WI38 (cell line): ENCODE data around the gene OR4N2.
"Not testable (repeated sequence)": the region's sequence is repeated elsewhere in the genome, so short reads cannot be mapped to it uniquely, and the experiment has no call there.

Experiments
- H3K4me3 ChIP-seq: 2 replicates; pipeline ENCODE4 v1.5.1; 2011; ENCODE audit warnings: low read depth, mild to moderate bottlenecking, control low read depth, low read length
- CTCF ChIP-seq: IDR thresholded peaks from 2 replicates; pipeline ENCODE4 v1.5.1; 2012; ENCODE audit warnings: low read depth, mild to moderate bottlenecking, control low read depth, low read length

OR4N2 gene

GRCh38 chr14:19838433-19838832 lies 34.9 kb downstream of the OR4N2 start:
- H3K4me3 ChIP-seq: no peak overlapping the region
- TF ChIP-seq CTCF: no peak

- TF ChIP-seq CTCF: no peak
- H3K4me3 ChIP-seq: no peak overlapping the region
Observed at GRCh38 chr14:19851365-19851764, 47.8 kb downstream of the OR4N2 start.

GRCh38 chr14:19866061-19866669 lies 62.6 kb downstream of the OR4N2 start:
- H3K4me3 ChIP-seq: not testable (repeated sequence)

- no peak for TF ChIP-seq CTCF
- no peak overlapping the region for H3K4me3 ChIP-seq
Observed at GRCh38 chr14:19873178-19873577, 69.6 kb downstream of the OR4N2 start.

GRCh38 chr14:19874842-19875241 lies 71.3 kb downstream of the OR4N2 start, which contains the start of gene OR4K2:
TSS of gene OR4K2 (plus strand) at chr14:19875142. CDS start at chr14:19876268, 1,126 bp downstream.
- H3K4me3 ChIP-seq: no peak within 1 kb of the TSS
- no peak for TF ChIP-seq CTCF

- peak; percentile 28; the same call in 1 of the 2 replicates for TF ChIP-seq CTCF
- no peak overlapping the region for H3K4me3 ChIP-seq
Observed at GRCh38 chr14:19878029-19878642, 74.6 kb downstream of the OR4N2 start.
